Stimulated activated naive B cell treated with anti-CD40 and anti-IgM and Interleukin-4, amounts not matched to agents 10 μg/mL and 1 μg/mL and 100 μg/mL, for 72 hours (primary cell): ENCODE data around the gene AP3B1.

ENCODE experiments used
- ATAC-seq, 2 donors: fragments of 150-1000 bp; cut with Tn5 transposase; replicated peaks; 2 replicates each; pipeline ENCODE4 v1.10.0; 2021; ENCODE audit warnings: moderate library complexity in 1 of 2
- DNase-seq: peaks from one replicate; pipeline ENCODE4 v3.0.0; 2021
- H3K27ac Mint-ChIP-seq: one replicate; pipeline ENCODE4 v1.8.0; 2022; ENCODE audit warnings: mild to moderate bottlenecking, mixed read lengths
- H3K27me3 Mint-ChIP-seq, 2 donors: one replicate each; pipeline ENCODE4 v1.8.0; 2022; ENCODE audit warnings: mixed read lengths in 2 of 2
- H3K36me3 Mint-ChIP-seq, 2 donors: one replicate each; pipeline ENCODE4 v1.8.0; 2022; ENCODE audit warnings: mixed read lengths in 2 of 2, mild to moderate bottlenecking in 1 of 2
- H3K4me1 Mint-ChIP-seq, 2 donors: one replicate each; pipeline ENCODE4 v1.8.0; 2022; ENCODE audit warnings: mixed read lengths in 2 of 2, mild to moderate bottlenecking in 1 of 2
- H3K4me3 Mint-ChIP-seq, 2 donors: one replicate each; pipeline ENCODE4 v1.8.0; 2022; ENCODE audit warnings: mild to moderate bottlenecking in 2 of 2, mixed read lengths in 2 of 2, moderate library complexity in 1 of 2
- H3K9me3 Mint-ChIP-seq, 2 donors: one replicate each; pipeline ENCODE4 v1.8.0; 2022; ENCODE audit warnings: mixed read lengths in 2 of 2, mild to moderate bottlenecking in 1 of 2

Gene AP3B1

DNA sequence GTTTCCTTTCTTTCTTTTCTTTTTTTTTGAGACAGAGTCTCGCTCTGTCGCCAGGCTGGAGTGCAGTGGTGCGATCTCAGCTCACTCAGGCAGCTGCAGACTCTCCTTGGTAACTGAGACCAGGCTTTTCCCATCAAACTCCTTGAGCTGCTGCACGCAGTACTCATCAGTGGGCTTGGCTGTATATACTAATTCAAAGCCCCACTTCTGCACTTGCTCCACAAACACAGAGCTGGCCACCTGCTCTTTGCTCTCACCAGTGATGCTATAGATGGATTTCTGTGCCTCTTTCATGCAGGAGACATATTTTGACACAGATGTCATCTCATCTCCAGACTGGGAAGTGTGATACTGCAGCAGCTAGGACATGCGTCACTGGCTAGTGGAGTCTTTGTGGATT lies 252.7 kb downstream of the AP3B1 start:
- ATAC-seq: no peak
- no peaks in the 10 kb centered on the region for H3K4me1 Mint-ChIP-seq
- H3K36me3 Mint-ChIP-seq: peaks cover 24 to 34% of the 10 kb centered on the region in 2 donors

DNA sequence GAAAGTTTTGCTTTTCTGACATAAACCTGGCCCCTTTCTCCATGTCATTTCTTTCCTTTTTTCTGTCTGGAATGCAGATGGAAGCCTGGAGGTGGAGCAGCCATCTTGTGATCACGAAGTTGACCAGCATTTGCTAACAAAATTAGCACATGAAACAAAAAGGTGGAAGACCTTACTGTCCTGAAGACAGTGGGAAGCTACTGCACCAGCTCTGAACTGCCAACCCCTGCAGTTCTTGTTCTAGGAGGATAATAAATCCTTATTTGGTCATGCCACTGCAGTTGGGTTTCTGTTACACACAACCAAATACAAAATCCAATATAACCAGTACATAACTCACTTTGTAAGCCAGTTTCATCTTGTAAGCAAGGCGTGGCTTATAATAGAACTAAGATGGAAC lies 269.0 kb downstream of the AP3B1 start:
- no peak overlapping the region for H3K4me3 Mint-ChIP-seq
- ATAC-seq (no peak), DNase-seq (no peak)
- H3K9me3 Mint-ChIP-seq: no peaks in the 10 kb centered on the region
- no peaks in the 10 kb centered on the region for H3K27me3 Mint-ChIP-seq
- H3K36me3 Mint-ChIP-seq: peaks cover 6 to 18% of the 10 kb centered on the region in 2 donors
- peaks cover 2 to 5% of the 10 kb centered on the region in 2 donors for H3K4me1 Mint-ChIP-seq
- no peak overlapping the region for H3K27ac Mint-ChIP-seq

More for the DNA sequence above, 252.7 kb downstream of the AP3B1 start:
- Mint-ChIP-seq H3K27me3 (no peaks in the 10 kb centered on the region), H3K27ac (no peak overlapping the region), H3K9me3 (no peaks in the 10 kb centered on the region), H3K4me3 (no peak overlapping the region)
- no peak for DNase-seq

DNA sequence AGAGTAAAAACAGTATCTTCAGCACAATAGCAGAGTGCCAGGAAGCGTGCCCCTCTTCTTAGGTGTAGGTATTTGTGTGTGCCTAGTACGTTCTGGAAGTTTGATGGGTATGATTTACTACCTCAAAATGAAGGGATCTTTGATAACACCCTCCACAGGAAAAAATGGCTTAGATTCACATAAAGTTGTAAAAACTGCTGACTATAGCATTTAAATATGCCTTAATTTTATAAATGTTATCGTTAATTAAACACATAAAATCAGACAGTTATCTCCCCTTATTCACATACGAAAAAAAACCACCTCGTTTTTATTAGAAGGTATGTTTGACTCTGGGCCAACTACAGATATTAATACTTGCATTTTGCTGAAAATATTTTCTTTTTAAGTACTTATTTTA lies 274.8 kb downstream of the AP3B1 start:
- no peaks in the 10 kb centered on the region for H3K9me3 Mint-ChIP-seq
- no peak for ATAC-seq

DNA sequence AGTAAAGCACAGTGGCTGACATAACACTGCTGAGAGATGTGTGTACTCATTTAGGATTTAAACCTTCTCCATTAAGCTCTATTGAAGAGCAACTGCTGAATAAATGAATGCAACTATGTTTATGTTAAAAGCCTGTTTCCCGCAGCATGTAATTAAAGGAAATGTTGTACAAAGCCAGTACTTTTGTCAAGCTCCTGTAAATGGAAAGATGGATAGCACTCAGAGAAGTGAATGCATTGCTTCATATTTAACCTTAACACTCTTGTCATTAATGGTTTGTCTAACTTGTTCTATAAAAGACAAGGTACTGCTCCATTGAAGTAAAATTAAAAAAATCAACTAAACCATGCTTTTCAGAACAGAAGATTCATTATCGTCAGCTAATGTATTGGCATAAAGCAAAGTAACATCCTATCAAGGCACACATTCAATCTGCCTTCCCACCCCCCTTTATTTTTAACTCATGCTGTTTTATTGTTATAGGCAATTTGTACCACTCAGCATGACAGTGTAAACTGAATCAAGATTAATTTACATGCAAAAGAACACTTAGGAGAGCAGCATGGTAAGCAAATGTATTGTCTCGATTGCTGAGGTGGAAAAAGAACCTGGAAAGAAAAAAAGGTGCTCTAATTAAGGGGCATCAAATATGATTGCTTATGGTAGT lies 277.5 kb downstream of the AP3B1 start:
- no peak overlapping the region for H3K27ac Mint-ChIP-seq
- no peaks in the 10 kb centered on the region for H3K27me3 Mint-ChIP-seq
- ATAC-seq (no peak), DNase-seq (no peak)
- H3K4me3 Mint-ChIP-seq: no peak overlapping the region
- no peaks in the 10 kb centered on the region for H3K9me3 Mint-ChIP-seq
- peaks cover 2 to 7% of the 10 kb centered on the region in 2 donors for H3K36me3 Mint-ChIP-seq
- no peaks in the 10 kb centered on the region for H3K4me1 Mint-ChIP-seq

More for the DNA sequence above, 274.8 kb downstream of the AP3B1 start:
- Mint-ChIP-seq H3K27me3 (no peaks in the 10 kb centered on the region), H3K27ac (no peak overlapping the region), H3K4me3 (no peak overlapping the region), H3K4me1 (no peaks in the 10 kb centered on the region), H3K36me3 (peaks cover 0 to 3% of the 10 kb centered on the region in 2 donors)
- DNase-seq: no peak

DNA sequence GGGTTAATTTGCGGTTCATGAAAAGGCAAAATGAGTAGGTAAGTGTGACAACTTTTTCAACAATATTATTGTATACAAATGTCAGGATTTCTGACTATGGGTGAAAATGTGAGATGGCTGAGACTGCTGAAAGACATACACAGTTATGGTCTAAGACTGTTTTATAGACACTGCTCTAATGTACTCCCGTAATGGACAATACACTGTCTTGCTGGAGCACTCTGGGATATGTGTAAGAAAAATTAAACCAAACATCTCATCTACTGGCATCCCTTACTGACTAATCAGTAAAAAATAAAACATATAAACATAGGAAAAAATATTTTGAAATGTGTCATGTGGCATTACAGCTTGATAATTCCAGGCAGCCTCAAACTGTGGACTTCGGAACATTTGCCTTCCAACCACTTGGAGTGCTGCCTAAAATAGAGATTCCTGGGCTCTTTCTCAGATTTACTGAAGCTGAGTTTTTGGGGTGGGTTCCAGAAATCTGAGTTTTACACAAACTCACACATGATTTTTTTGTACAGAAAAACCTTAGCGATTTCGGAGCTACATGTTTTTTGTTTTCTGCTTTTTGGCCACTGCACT lies 284.5 kb downstream of the AP3B1 start:
- Mint-ChIP-seq H3K27me3 (no peaks in the 10 kb centered on the region), H3K4me3 (no peak overlapping the region), H3K4me1 (no peaks in the 10 kb centered on the region), H3K36me3 (peaks cover 3 to 5% of the 10 kb centered on the region in 2 donors), H3K9me3 (no peaks in the 10 kb centered on the region), H3K27ac (no peak overlapping the region)
- ATAC-seq (no peak), DNase-seq (no peak)

DNA sequence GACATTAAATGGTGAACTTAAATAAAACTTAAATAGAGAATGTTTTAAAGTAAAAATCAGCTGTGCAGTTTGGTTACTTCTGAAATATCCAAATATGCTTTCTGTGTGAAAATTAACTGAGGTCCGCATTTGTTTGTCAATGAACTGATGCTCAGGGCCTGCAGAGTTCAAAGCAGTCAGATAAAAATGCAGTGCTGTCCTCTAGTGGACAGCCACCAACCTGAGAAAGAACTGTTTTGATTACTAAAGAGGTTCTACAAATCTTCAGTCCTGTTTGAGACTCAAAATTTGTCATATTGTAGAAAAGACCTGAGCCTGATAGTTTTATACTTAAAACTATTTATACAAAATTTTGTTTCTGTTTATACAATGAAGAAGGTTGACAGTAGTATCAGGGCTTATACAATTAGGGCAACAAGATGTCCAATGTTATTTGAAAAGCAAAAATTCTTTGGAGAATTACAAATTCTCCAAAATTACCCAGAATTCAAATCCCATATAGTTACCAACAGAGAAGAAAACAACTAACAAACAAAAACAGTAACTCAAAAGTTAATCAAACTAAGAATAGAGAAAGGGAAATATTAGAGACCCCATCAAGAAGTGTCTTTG lies 286.0 kb downstream of the AP3B1 start:
- H3K4me3 Mint-ChIP-seq: no peak overlapping the region
- ATAC-seq: peak; percentile 50 to 53
- H3K9me3 Mint-ChIP-seq: no peaks in the 10 kb centered on the region
- no peaks in the 10 kb centered on the region for H3K27me3 Mint-ChIP-seq
- no peak overlapping the region for H3K27ac Mint-ChIP-seq
- no peak for DNase-seq
- peaks cover under 1 to 3% of the 10 kb centered on the region in 2 donors for H3K36me3 Mint-ChIP-seq
- no peaks in the 10 kb centered on the region for H3K4me1 Mint-ChIP-seq

DNA sequence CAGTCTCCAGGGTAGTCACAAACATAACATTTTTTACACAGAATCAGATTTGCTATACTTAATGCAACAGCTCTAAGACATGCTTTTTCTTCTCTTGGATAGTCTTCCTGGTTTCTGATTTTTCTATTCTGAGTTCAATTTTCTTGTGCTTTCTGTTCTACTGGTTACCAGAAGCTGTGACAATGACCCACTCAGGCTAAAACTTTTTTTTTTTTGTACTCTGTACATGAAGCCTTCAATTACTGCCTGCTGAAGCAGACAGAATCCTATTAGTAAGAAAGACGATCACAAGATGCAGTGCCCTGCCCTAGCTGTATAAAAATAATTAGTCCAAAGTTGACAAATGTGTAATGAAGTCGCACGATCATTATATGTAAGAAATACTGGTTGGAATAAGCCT lies 287.3 kb downstream of the AP3B1 start:
- DNase-seq: no peak

DNA sequence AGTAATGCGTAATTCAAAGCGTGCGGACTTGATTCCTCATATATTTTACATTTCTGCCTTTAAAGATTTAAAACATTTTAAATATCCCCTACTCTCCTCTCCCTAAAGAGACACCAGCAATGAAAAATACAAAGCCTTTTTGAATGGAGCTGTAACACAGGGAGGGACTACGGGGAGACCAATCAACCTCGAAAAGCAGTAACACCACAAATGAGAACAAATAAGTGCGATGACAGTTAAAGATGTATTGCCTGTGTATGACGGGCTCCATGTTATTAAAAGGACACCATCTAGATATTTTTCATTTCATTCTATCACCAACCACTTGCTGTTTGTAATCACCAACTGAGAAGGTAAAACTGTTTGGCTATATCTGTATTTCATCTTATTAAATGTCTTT lies 288.0 kb downstream of the AP3B1 start:
- no peaks in the 10 kb centered on the region for H3K9me3 Mint-ChIP-seq
- ATAC-seq: no peak
- no peak overlapping the region for H3K27ac Mint-ChIP-seq

More for the DNA sequence above, 287.3 kb downstream of the AP3B1 start:
- no peak for ATAC-seq
- H3K9me3 Mint-ChIP-seq: no peaks in the 10 kb centered on the region
- peaks cover 4 to 8% of the 10 kb centered on the region in 2 donors for H3K36me3 Mint-ChIP-seq
- no peak overlapping the region for H3K4me3 Mint-ChIP-seq
- no peak overlapping the region for H3K27ac Mint-ChIP-seq
- no peaks in the 10 kb centered on the region for H3K27me3 Mint-ChIP-seq
- peaks cover 0 to 5% of the 10 kb centered on the region in 2 donors for H3K4me1 Mint-ChIP-seq

DNA sequence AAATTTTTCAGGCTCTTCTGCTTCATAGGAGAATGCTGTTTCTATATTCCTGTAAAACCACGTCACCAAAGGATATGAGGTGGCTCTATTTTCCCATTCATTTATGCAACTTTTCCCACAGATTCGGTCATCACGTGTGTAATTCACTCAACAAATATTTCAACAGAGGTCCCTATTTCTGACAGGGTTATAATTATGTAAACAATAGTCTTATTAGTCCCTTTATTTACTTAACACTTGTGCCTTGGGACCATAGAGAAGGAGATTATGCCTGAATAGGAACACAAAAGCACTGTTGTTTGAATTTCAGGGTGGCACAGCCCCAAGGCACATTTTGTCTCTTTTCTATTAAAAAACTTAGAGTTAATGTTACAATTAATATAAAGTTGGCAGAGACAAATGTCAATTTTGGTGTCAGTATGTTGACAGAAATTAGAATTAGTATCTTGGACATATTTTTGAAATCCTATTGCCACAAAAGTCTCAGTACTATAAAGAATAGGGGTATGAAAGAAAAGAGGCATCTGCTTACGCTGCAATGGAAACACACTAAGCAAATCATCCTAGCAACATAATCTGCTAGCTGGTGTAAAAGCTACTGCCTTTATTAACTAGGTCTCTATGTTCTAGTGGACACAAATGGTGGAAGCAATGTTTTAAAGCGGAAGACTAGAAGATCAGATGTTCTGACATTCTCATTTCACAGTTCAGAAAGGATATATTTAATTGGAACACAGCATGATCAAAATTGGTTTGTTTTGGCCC lies 289.3 kb downstream of the AP3B1 start:
- H3K27ac Mint-ChIP-seq: no peak overlapping the region
- peaks cover 2 to 5% of the 10 kb centered on the region in 2 donors for H3K4me1 Mint-ChIP-seq
- H3K36me3 Mint-ChIP-seq: peaks cover 4 to 15% of the 10 kb centered on the region in 2 donors
- H3K4me3 Mint-ChIP-seq: no peak overlapping the region
- H3K27me3 Mint-ChIP-seq: no peaks in the 10 kb centered on the region
- no peak for DNase-seq
- no peak for ATAC-seq
- no peaks in the 10 kb centered on the region for H3K9me3 Mint-ChIP-seq

More for the DNA sequence above, 288.0 kb downstream of the AP3B1 start:
- H3K4me1 Mint-ChIP-seq: peaks cover 0 to 5% of the 10 kb centered on the region in 2 donors
- no peak for DNase-seq
- peaks cover 4 to 10% of the 10 kb centered on the region in 2 donors for H3K36me3 Mint-ChIP-seq
- H3K27me3 Mint-ChIP-seq: no peaks in the 10 kb centered on the region
- H3K4me3 Mint-ChIP-seq: no peak overlapping the region

DNA sequence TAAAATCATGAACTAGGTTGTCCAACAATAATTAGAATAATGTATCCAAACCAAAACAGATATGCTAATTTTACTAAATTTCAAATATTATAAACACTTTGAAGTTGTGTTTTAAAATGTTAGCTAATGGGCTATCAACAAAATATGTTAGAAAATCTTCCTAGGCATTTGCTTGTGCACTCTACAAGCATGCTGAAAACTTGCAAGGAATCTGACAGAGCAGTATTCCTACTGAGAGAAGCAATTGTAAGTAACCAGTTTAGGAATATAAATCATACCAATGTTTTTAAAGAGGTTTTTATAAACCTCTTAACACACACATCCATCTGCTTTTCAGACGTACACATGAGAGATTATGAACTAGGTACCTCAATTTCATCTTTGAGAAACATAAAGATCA lies 289.9 kb downstream of the AP3B1 start:
- Mint-ChIP-seq H3K9me3 (no peaks in the 10 kb centered on the region), H3K4me1 (peaks cover 2 to 5% of the 10 kb centered on the region in 2 donors), H3K4me3 (no peak overlapping the region), H3K27ac (no peak overlapping the region), H3K27me3 (no peaks in the 10 kb centered on the region), H3K36me3 (peaks cover 6 to 19% of the 10 kb centered on the region in 2 donors)
- no peak for DNase-seq
- no peak for ATAC-seq

DNA sequence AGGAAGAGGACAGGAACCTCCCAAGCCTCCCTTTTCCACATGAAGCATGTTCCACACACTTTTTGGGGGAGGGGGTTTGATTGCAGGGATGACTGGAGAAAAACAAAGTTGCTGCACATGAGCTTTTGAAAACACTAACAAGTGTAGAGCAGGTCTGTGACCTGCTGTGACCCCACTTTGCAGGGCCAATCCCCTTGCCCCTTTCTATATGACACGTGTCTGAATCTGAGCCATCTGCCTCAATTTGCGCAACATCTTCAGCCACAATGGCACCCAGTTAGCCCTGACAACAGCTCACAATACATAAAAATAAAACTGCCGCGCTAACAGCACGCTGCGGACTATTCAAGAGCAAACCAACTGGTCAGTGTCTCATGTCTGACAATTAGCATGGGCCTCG lies 290.6 kb downstream of the AP3B1 start:
- Mint-ChIP-seq H3K36me3 (peaks cover 12 to 25% of the 10 kb centered on the region in 2 donors), H3K4me3 (no peak overlapping the region), H3K27ac (no peak overlapping the region), H3K27me3 (no peaks in the 10 kb centered on the region), H3K4me1 (peaks cover 2 to 5% of the 10 kb centered on the region in 2 donors), H3K9me3 (no peaks in the 10 kb centered on the region)
- ATAC-seq (no peak), DNase-seq (no peak)

DNA sequence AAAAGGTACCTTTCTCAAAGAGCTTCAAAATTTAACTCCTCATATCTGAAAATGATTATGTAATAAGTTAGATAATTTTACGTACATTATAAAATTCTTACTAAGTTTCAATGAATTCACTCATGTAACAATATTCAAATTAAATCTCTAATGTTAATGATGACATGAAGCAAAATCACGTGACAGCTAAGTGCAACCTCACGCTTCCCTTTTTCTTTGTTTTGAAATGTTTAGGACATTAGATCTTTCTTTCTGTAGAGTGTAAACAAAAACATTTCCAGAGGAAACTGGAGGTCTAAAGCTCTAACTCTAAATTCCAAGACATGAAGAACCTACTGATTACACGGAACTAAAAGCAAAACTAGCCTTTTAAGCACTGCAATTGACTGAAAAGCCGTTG lies 291.0 kb downstream of the AP3B1 start:
- no peak for DNase-seq
- Mint-ChIP-seq H3K4me3 (no peak overlapping the region), H3K9me3 (no peaks in the 10 kb centered on the region), H3K36me3 (peaks cover 15 to 30% of the 10 kb centered on the region in 2 donors), H3K27me3 (no peaks in the 10 kb centered on the region), H3K27ac (no peak overlapping the region), H3K4me1 (peaks cover 2 to 5% of the 10 kb centered on the region in 2 donors)
- no peak for ATAC-seq

DNA sequence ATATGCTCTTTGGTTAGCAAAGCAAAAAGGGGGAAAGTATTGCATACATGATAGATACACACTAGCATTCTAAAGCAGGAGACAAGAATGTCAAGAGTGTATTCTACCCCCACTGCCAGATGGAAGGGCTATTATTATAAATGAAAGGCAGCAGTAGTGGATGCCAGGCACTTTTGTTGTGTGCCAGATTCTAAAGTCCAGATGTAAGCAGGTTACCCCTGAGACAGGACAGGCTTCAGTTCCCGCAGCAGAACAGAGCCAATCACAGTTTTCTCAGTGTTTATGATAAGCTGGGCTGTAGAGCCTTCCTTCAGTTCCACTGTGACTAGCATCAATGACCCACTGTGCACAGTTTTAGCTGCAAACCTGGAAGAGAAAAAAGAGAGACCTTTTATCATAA lies 291.8 kb downstream of the AP3B1 start:
- H3K27me3 Mint-ChIP-seq: no peaks in the 10 kb centered on the region
- DNase-seq (no peak), ATAC-seq (no peak)
- no peaks in the 10 kb centered on the region for H3K9me3 Mint-ChIP-seq
- peaks cover 2 to 5% of the 10 kb centered on the region in 2 donors for H3K4me1 Mint-ChIP-seq
- peaks cover 15 to 30% of the 10 kb centered on the region in 2 donors for H3K36me3 Mint-ChIP-seq
- H3K27ac Mint-ChIP-seq: no peak overlapping the region
- H3K4me3 Mint-ChIP-seq: no peak overlapping the region

DNA sequence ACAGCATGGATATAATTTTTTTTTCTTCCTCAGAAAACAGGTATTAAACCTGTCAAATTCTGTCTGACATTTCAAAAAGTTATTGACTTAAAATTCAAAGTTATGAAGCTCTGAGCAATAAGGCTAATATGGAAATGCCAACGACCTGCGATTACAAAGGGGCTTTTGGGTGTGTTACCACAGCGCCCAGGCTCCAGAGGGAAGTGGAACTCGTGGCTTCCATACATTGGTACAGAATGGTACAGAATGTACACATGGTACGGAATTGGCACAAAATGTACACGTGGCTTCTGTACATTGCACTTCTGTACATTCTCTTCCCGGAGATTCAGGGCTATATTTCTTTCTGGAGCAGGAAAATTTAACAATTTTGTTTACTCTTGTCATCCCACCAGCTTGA lies 293.3 kb downstream of the AP3B1 start:
- Mint-ChIP-seq H3K4me1 (peaks cover 2 to 5% of the 10 kb centered on the region in 2 donors), H3K27me3 (no peaks in the 10 kb centered on the region), H3K9me3 (no peaks in the 10 kb centered on the region), H3K4me3 (no peak overlapping the region), H3K27ac (no peak overlapping the region), H3K36me3 (peaks cover 15 to 38% of the 10 kb centered on the region in 2 donors)
- ATAC-seq (peak; percentile 72 to 83), DNase-seq (no peak)
